ENCODE measurements around the gene GCNT2.
"Not testable (repeated sequence)": the region's sequence is repeated elsewhere in the genome, so short reads cannot be mapped to it uniquely, and the experiment has no call there.

GCNT2 gene

DNA sequence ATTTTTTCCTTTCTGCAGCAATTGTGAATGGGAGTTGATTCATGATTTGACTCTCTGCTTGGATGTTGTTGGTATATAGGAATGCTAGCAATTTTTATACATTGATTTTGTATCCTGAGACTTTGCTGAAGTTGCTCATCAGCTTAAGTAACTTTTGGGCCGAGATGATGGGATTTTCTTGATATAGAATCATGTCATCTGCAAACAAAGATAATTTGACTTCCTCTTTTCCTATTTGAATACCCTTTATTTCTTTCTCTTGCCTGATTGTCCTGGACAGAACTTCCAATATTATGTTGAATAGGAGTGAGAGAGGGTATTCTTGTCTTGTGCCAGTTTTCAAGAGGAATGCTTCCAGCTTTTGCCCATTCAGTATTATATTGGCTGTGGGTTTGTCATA is 144.4 kb downstream of the GCNT2 start:
- DNase-seq, result not testable (repeated sequence)

DNA sequence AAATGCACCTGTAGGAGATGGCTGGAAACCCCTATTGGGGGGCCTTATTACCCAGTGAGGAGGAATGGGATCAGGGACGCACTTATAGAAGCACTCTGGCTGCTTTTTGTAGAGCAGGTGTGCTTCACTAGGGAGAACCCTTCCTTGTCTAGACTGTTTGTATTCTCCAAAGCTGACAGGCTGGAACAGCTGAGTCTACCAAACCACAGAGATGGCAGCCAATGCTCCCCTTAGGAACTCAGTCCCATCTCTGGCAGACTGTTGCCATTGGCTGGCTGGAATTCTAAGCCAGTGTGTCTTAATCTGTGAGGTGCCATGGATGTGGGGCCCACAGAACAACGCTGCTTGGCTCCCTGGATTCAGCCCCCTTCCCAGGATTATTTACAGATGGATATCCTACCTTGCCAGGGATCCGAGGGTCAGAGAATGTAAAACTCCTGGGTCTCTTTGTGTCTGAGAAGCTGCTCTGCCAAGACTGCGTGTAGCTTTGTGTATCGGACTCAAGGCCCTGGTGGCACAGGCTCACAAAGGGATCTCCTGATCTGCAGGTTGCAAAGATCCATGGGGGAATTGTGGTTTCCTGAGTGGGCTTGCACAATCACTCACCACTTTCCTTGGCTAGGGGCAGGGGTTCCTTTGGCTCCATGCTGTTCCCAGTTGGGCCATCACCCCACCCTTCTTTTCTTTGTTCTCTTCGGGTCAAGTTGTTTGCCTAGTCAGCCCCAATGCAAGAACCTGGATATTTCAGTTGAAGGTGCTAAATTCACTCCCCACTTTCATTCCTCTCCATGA is 147.2 kb downstream of the GCNT2 start:
- no peak for DNase-seq

DNA sequence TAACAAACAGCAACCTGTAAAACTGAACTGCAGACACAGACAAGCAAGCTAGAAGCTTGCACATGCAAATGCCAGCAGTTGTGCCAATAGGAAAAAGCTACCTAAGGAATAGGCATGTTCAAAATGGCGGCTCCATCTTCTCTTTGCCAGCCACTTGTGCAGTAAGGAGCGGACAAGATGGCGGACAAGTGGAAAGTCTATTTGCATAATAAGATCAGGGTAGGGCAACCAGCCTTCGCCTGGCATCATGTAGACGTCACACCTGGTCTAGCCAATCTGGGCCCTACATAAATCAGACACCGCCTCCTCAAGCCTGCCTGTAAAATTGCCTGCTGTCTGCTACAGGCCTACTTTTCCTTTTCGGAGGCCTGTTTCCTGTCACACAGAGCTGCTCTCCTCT is 155.3 kb downstream of the GCNT2 start:
- DNase-seq, result no peak

DNA sequence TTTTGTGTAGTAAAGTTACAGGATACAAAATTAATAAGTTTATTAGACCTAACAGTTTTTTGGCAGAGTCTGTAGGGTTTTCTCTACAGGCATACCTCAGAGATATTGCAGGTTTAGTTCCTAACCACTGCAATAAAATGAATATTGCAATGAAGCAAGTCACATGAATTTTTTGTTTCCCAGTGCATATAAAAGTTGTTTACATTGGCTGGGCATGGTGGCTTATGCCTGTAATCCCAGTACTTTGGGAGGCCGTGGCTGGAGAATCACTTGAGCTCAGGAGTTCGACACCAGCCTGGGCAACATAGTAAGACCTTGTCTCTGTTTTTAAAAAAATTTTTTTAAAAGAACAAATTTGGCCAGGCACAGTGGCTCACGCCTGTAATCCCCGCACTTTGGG is 157.3 kb downstream of the GCNT2 start:
- DNase-seq, result no peak

Measured in activated T-cell treated with anti-CD3 and anti-CD28 coated beads, Interleukin-2, amount 50 U/mL, for 48 hours (primary cell).